DMS153 (cell line): ENCODE results near the gene TMPRSS13.

Experiments
- DNase-seq: peaks from one replicate; lab custom pipeline; 2025; lab: John Stamatoyannopoulos, UW

The TMPRSS13 gene

DNA sequence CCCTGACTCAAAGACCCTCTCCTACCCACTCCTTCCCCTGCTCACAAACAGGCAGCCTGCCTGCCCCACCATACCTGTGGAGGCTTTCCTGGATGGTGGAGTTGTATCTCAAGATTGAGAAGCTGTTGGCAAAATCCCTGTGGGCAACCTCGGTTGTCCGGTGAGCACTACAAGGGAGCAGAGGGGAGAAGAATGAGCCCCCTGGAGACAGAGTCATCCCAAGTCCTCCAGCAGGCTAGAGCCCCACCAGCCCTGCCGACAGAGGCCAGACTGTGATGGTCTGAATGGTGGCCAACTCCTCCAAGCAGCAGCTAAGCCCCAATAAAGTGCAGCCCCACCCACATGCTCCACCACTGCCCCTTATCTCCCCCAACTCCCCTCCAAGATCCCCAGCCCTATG lies 17.5 kb downstream of the TMPRSS13 start:
- DNase-seq: no peak

DNA sequence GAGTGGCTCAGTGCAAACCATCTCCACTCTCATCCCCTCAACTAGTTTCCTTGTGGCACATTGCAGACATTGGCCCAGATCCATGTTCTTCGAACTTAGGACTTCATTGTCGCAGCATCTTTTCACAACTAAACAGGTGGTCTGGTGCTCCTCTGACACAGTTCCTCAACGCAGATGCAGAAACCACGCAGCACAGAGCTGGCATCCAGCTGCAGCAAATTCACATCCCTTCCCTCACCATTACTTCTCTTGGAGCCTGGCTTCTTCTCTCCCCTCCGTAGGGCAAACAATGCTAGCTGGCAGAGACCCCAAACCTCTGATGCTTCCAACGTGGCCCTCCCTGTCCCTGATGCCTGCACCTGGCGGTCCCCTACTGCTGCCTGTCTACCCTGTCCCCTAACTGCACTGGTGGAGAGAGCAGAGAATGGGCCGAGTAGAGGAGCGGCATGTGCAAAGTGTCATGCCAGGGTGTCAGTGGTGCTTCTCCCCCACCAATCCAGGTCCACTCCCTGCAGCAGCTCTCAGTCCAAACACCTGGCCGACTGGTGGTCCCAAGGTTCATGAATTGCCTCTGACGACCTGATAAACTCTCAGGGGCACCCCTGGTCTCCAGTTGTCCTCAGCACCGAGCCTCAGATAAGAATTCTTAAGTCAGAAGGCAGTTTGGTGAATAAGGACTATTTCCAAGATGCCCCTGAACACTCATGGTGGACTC lies 18.1 kb downstream of the TMPRSS13 start:
- no peak for DNase-seq

DNA sequence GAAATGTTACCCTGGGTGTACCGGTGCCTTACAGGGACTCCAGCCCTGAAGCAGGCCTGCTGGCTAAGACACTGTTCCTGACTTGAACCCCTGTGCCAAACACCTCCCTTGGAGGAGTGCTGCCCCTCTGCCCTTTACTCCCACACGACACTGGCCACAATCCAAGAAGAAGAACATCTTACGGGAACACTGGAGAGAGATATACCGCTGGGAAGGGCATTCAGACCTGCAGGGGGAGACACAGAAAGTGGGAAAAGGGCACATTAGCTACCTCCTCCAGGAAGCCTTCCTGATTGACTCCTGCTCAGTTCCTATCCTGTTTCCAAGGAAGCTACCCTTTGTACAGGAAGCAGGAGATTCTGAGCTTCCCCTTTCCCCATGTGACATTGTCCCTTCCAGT lies 18.7 kb downstream of the TMPRSS13 start:
- no peak for DNase-seq

DNA sequence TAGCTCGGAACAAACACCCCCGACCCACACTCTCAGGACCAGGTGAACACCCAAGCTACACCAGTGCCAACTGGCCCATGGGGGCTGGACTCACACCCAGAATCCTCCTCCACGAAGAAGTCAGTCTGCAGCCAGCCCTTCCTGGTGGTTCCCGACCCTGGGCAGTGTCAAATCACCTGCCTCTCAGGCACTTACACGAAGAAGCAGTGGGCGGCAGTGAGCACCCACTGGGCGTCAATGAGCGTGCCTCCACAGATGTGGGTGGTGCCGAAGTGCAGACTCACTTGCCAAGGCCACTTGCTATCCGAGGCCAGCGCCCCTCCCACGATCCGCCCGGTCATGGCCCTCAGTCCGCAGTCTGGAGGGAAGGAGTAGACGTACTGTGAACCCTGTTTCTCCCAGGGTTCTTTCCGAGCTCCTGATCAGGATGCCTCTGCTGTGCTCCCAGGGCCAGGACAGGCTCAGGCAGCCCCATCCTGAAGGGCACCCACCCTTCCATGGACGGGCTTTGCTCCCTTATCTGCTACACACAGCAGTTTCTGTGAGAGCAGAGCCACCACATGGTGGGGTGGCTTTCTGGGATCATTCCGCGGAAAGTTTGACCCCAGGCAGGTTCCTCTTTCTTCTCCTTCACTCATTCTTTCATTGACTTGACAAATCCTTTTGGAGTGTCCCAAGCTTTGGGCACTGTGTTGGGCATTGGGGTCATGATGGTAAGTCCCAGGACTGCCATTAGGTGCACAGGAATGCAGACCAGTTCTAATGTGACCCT lies 19.4 kb downstream of the TMPRSS13 start:
- DNase-seq: no peak

DNA sequence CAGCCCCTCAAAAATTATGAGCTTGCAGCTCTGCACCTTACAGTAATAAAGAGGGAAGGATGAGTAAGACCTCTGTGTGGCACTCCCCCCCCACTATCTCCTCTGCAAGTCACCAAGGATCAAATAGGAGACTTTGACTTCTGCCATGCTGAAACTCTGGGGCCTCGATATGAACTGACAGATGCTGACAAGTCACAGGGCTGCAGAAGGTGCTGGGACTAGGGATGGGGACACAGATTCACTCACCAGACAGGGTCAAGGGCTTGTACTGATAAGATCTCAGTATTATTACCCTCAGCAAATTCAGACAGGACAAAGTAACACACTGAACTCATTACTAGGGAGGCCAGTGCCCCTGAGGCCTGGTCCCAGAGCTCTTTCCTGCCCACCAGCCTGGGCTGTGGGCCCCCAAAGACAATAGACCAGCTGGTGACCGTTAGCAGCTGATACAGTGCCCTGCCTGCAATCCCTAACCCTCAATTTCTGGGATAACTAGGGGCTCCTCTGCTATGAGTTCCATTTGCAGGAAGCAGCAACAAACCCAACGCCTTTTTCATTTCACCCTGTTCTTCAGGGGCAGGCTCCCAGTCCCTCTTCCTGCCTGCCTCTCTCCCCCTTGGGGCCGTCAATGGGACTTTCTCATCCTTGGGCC lies 20.1 kb downstream of the TMPRSS13 start:
- no peak for DNase-seq

DNA sequence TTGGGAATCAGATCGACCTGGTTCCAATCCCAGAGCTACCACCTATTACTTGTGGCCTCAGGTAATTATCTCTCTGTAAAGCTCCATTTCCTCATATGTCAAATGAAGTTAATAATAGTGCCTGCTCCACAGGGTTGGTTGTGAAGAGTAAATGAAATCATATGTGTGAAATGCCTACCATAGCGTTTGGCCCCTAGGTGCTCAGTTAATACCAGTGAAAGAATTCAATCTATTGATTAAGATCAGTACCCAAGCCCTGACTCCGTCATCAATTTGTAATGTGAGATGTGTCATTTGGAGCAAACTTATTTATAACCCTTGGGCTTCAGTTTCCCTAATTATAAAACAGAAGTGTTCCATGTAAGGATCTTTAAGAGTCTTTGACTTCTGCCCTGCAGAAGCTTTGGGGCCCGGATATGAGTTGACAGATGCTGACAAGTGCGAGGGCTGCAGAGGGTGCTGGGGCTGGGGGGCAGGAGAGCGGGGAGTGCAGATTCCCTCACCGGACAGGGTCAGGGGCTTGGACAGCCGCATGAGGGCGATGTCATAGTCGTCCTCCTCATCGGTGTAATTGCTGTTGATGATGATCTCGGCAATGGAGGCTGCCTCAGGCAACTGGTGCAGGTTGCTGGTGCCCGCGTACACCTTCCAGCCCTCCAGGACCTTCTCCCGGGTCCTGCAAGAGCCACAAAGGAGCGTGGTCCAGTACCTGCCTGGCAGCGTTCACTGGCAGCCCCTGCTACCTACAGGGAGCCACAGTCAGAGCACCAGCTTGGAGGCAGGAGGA lies 20.9 kb downstream of the TMPRSS13 start:
- DNase-seq: no peak

DNA sequence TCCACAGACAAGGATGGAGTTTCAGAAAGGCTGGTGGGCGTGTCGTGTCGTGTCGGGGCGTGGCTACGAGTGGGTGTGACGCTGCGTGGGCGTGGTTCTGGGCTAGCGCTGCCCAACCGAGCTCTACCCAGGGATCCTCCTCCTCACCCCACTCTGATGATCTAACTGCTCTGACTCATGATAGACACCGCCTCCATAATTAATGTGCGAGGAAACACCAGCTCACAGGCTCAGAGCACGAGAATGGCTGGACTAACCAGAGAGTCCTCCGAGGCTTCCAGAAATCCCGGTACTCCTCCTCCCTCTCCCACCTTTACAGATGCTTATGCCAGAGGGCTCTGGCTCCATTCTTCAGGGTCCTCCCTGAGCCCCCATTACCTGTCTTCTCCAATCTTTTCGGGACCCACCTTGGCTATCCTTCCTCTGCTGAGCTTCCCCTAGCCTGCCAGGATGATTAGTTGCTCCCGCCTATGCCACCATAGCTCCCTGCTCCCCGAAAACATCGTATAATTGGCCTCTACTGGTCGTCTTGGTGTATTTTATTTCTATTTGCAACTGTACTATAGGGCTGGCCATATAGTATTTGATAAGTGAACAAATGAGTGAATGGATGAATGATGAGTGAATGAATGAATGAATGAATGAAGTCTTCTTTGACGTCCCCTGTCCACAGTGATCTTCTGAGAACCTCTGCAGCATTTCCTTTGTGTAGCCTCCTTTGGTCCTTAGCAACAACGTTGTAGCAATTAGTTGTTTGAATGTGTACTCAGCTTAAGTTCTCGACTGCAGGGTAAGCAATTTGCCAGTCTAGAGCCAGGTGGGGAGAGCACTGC lies 21.7 kb downstream of the TMPRSS13 start:
- DNase-seq: peak; percentile 97

DNA sequence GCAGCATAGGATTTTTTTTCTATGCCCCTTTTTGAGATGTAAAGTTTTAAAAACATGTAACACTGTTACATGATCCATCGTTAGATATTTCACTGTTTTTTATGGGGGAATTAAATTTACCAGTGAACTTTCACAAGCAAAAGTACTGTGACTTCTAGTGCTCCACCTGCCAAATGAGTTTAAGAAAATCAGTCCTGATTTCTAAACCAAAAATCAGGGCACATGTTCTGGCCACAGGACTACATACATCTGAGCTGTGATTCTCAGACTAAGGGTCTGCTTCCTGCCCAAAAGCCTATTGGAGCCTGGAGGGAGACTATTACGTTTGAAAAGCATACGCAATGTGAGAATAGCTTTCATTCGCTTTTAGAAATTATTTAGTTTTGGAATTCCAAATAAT lies 22.5 kb downstream of the TMPRSS13 start:
- no peak for DNase-seq

DNA sequence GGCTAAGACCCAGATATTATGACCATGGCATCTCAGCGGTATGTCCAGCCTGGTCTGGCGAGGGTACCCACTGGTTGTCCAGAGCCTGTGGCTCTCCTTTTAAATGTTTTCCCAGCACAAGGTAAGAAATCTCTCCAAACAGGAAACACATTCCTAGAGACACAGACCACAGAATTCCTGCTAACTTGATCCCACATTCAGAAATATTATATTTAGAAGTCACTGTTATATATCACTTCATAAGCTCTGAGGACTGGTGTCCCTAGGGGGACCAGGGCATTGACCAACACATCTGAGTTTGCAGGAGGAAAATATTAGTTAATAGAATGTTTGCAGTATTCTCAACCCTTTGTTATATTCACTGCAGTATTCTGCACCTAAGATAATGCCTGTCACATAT lies 23.1 kb downstream of the TMPRSS13 start:
- no peak for DNase-seq

DNA sequence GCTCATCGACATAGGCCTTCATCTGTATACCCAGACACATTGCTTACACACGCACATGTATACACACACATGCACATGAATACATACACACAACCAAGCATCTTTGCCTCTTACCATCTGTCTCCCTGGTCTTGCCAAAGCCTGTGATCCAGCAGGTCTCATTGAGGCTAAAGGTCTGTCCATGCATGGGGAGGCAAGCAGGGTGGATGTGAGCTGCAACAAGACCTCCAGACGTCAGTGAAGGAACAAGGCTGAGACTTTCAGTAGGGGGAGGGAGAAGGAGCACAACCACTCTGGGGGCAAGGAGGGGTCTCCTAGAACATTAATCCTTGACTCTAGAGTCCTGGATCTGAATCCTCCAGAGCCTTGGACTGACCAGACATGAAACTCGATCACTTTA lies 23.7 kb downstream of the TMPRSS13 start:
- DNase-seq: no peak

DNA sequence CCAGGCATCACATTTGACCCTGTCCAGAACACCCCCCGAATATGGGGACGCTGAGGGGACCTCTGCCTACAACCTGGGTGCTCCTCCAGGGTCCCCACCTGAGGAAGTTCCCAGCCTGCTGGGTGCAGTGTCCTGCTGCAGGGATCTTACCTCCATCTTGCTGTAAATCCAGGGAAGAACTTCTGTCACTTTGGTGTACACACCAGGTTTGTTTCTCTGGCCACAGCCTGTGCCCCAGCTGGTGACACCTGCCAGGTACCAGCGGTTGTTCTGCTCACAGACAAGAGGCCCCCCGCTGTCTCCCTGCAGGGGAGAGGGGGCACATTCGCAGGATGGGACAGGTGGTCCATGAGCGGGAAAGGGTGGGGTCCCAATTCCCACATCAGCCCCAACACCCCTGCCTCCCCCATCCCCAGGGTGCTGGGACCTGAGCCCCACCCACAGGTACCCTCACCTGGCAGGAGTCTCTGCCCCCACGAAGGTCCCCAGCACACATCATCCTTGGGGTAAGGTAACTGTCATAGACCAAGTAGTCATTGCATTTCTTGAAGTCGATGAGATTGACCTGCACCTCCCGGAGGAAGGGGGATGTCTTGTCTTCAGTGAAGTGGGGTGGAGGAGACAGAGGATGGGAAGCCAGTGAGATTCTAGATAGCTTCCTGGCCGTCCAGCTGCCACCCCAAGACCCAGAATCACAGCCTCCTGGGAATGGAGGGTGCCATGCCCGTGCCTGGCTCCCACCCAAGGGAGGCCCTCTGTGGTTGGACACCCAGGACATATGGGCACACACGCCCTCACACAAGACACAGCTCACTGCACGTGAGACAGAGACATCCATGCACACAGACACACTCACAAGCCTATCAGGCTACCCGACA lies 25.5 kb downstream of the TMPRSS13 start:
- no peak for DNase-seq

DNA sequence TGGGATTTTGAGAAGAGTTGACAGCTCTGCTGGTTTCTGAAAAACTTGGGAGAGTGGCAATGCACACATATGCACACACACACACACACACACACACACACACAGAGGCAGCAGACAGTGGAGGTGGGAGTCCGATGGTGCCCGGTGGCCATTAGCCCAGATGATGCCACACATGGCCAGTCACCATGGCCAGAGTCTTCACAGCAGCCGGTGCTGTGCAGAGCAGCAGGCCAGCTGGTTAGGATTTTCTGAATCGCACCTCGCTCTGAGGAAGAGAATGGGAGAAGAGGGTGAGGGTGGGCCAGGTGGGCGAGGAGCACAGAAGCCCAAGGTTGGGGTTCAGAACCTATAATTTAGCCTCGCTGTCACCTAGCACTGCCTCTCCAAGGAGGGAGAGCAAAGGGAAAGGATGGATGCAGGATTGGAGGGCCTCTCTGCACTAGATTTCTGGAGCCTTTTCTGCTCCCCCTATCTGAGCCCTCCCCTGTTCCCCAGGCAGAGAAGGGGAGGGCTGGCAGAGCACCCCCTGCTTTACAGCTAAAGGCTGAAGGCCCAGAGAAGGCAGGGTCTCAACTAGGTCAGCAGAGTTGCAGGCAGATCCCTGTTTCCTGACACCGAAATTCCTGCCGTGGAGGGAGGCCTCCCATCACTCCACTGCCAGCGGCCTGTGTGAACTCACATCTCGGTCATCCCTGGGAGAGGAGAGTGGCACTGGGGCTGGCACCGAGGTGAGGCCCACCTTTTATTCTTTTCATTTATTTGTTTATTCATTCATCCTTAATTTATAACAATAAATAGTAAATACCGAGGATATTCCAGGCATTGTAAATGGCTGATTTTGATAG lies 27.0 kb downstream of the TMPRSS13 start:
- DNase-seq: no peak

DNA sequence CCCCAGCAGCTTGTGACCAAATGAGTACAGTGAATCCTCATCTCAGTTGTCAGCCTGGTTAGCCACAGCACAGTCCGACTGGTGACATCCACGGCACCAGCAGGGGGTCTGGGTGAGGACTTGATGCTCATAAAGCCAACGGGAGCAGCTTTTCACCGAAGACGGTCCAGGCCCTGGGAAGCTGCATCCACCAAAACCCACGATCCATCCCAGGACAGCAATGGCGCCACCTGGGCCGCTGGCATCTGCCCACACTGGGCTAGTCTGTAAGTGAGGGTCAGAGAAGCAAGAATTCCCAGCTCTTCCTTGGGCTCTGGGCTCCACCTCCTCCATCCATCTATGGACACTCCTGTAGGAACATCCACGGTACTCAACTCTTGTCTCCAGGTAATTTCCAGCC lies 27.6 kb downstream of the TMPRSS13 start:
- DNase-seq: no peak

DNA sequence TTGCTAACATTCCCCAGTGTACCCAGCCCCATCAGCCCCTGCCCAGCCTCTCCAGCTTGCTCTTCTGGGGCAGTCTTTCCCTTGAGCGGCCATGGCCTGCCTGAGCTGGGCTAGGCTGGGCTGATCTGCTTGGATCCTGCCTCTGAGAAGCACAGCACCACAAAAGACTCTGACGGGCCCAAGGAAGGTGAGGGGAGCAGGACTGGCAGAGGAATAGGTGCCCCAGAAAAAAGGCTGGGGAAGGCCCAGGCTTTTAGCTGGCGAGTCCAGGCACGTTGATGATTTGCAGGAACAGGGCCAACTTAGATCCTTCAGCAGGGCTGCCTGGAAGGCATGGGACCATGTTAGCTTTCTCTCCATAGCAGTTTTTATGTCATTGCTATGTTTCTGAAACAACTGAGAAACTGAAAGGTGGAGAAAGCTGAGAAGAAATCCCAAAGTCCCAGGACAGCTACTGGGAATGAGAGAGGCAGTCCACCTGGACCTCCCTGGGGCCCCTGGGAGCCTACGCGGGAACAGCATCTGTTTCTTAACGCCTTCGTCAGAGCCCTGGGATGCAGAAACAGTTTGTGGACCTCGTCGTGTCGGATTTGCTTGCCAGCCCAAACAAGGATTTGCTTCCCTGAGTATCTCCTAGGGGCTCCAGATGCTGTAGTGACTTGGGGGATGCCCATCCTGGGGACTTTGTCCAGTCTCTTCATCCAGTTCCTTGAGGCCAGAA lies 28.3 kb downstream of the TMPRSS13 start:
- DNase-seq: no peak

DNA sequence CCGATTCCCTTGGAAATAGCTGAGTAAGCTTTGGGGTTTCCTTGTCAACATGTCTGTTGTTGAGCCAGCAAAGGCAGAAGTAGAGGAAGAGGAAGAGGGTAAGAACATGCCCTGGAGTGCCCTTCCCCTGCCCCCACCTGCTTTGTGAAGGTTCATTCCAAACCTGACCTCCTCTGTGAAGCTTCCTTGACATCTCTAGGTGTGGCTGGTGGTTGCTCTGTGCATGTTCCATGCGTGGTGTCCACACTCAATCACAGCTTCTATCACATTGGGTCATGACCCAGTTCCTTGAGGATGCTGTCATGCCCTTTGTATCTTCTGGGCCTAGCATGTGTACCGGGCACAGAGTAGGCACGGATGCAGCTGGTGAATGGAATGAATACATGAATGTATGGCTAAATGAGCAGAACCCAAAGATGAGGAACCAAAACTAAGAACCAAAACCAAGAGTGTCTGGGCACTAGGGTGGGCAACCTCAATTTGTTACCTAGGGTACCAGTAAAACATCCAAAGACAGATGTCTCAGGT lies 29.0 kb downstream of the TMPRSS13 start:
- DNase-seq: no peak

DNA sequence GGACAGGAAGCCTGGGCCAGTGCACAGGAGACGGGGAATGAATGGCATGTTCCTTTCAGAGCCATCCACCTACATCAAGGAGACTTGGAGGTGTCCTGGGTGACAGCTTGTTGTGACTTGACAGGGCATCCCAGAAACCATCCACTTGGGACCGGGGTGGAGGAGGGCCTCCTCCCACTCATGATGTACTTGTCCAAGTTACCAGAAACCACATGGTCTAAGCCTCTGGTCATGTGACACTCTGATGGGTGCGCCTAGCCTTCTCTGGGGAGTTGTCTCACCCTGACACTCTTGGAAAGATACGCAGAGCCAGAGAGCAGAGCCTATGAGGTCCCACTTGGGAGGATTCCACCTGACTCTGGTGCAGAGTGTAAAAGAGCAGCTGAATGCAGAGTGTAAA lies 31.1 kb downstream of the TMPRSS13 start:
- no peak for DNase-seq

DNA sequence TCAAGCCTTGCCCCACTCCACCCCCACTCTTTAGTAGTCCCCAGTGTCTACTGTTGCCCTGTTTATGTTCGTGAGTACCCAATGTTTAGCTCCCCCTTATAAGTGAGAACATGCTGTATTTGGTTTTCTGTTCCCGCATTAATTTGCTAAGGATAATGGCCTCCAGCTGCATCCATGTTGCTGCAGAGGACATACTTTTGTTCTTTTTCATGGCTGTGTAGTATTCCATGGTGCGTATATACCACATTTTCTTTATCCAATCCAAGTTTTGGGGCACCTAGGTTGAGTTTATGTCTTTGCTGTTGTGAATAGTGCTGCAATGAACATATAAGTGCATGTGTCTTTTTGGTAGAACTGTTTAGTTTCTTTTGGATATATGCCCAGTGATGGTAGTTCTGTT lies 36.6 kb downstream of the TMPRSS13 start:
- DNase-seq: no peak

DNA sequence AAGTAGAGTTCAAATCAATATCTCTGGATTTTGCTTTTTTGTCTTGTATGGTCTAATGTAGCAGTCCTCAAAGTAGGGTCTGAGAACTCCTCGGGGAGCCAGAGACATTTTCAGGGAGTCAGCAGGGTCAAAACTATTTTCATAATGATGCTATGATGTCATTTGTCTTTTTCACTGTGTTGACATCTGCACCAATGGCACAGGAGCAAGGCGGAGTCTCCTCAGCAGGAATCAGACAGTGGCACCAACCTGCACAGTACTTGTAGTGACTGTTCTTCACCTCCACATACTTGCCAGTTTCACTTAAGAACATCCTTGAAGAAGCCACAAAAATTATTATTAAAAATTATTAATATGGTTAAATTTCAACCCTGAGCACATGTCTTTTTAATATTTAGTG lies 37.8 kb downstream of the TMPRSS13 start:
- DNase-seq: no peak

DNA sequence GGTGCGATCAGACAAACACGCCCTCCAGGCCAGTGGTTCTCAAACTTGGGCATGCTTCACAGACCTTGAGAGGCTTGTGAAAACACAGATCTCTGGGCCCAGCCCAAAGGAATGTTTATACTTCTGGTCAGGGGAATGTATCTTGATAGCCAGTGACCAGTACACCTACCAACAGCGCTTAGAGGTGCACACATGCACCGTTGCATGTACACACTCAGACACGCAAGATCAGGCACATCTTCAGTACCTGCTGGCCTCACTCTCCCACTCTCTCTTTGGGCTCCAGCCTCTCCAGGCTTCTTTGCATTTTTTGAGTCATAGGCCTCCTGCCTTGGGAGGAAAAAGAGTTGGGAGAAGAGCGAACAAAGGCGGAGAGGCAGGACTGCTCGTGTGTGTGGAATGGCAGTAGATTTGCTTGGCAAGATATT lies 41.0 kb downstream of the TMPRSS13 start:
- DNase-seq: no peak
